PFSK-1 (cell line): ENCODE measurements around the gene PANK4.

ENCODE experiments used
- FOXP2 ChIP-seq: optimal IDR thresholded peaks from 2 replicates; pipeline ENCODE3; 2011; ENCODE audit warnings: borderline replicate concordance, control low read depth, inconsistent platforms; ENCODE audit not compliant: insufficient read depth; ENCODE audit errors: extremely low read length, extremely low read depth
- POLR2AphosphoS5 ChIP-seq: IDR thresholded peaks from 2 replicates; pipeline ENCODE4 v1.6.1; 2012; ENCODE audit warnings: low read depth, mild to moderate bottlenecking, control low read depth, low read length, moderate library complexity
- SIN3A ChIP-seq: IDR thresholded peaks from 2 replicates; pipeline ENCODE4 v1.6.1; 2012; ENCODE audit warnings: mild to moderate bottlenecking, low read length, moderate library complexity, borderline replicate concordance; ENCODE audit not compliant: insufficient read depth
- TAF1 ChIP-seq: IDR thresholded peaks from 2 replicates; pipeline ENCODE4 v1.6.1; 2012; ENCODE audit warnings: low read length, control low read depth, borderline replicate concordance; ENCODE audit not compliant: insufficient read depth
- TF ChIP-seq, protein P1 (sequence below), 2 experiments: IDR thresholded peaks; 2 replicates each; pipeline versions ENCODE4 v1.6.1 to v1.8.0; 2011 to 2012; ENCODE audit warnings: low read depth in 2 of 2, low read length in 2 of 2, control low read depth in 1 of 2, inconsistent platforms in 1 of 2, mild to moderate bottlenecking in 1 of 2, moderate library complexity in 1 of 2; ENCODE audit not compliant: insufficient read depth in 1 of 2

Gene PANK4

DNA sequence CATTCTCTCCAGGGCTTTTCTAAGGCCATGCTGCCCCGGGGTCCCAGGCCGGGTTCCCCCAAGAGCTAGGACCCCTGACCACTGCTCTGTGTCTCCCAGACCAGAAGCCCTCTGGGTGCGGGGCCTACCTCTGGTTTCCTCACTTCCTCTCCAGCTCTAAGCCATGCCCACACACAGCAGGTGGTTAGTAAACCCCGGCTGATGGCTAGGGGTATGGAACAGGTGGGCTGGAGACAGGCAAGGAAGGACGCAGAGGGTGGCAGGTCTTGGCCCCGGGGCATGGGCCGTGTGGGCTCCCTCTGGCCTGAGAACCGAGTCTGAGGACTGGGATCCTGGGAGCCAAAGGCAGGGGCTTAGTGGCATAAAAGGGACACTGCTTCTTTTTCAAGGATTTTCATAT, 66.2 kb downstream of the PANK4 start:
- no peak for TF ChIP-seq POLR2AphosphoS5
- no peak for TF ChIP-seq TAF1
- TF ChIP-seq SIN3A: no peak
- TF ChIP-seq FOXP2: no peak
- TF ChIP-seq, protein P1, sequence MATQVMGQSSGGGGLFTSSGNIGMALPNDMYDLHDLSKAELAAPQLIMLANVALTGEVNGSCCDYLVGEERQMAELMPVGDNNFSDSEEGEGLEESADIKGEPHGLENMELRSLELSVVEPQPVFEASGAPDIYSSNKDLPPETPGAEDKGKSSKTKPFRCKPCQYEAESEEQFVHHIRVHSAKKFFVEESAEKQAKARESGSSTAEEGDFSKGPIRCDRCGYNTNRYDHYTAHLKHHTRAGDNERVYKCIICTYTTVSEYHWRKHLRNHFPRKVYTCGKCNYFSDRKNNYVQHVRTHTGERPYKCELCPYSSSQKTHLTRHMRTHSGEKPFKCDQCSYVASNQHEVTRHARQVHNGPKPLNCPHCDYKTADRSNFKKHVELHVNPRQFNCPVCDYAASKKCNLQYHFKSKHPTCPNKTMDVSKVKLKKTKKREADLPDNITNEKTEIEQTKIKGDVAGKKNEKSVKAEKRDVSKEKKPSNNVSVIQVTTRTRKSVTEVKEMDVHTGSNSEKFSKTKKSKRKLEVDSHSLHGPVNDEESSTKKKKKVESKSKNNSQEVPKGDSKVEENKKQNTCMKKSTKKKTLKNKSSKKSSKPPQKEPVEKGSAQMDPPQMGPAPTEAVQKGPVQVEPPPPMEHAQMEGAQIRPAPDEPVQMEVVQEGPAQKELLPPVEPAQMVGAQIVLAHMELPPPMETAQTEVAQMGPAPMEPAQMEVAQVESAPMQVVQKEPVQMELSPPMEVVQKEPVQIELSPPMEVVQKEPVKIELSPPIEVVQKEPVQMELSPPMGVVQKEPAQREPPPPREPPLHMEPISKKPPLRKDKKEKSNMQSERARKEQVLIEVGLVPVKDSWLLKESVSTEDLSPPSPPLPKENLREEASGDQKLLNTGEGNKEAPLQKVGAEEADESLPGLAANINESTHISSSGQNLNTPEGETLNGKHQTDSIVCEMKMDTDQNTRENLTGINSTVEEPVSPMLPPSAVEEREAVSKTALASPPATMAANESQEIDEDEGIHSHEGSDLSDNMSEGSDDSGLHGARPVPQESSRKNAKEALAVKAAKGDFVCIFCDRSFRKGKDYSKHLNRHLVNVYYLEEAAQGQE (IDR thresholded peaks at IDR 0.05; ENCODE audit: insufficient read depth in 1 of 2, low read depth in 2 of 2, low read length in 2 of 2): no peak

DNA sequence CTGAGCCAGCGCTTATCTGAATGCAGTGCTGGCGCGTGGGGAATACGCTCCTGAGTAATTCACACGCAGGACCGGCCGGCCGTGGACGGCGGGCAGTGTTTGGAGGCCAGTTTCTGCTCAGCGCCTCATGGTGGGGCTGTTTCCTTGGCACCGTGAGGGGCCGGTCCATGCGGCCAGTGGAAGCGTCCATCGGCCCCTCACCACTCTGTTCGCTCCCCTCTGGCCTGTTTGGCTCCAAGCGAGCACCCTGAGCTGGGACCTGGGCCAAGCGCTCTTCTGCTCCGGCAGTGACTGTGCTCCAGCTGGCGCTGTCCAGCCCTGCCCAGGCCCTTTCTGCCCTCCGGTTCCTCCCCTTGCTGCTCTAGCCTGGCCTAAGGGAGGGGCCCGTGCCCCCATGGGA, 66.6 kb downstream of the PANK4 start:
- TF ChIP-seq POLR2AphosphoS5 (no peak), SIN3A (no peak), TAF1 (no peak), FOXP2 (no peak)
- TF ChIP-seq, protein P1 (IDR thresholded peaks at IDR 0.05; ENCODE audit: insufficient read depth in 1 of 2, low read depth in 2 of 2, low read length in 2 of 2): peak; percentile 74 to 83

DNA sequence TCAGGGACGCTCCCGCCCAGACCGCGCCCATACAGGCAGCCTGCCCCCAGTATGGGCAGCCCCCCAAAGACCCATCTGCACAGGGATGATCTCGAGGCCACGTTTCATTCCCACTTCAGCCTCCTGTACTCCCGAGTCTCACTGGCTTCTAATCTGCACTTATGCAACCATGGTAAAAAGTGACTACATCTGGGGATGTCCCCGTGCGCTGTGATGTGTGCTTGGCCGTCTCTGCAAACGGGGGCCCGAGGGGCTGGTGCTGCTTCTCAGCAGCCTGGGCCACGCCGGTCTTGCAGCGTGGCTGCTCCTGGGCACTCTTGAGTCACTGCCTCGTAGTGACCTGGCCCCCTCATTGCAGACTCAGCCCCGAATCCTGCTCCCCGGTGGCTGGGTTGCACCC, 67.7 kb downstream of the PANK4 start:
- TF ChIP-seq, protein P1 (IDR thresholded peaks at IDR 0.05; ENCODE audit: insufficient read depth in 1 of 2, low read depth in 2 of 2, low read length in 2 of 2): no peak
- TF ChIP-seq TAF1: no peak
- TF ChIP-seq SIN3A: no peak
- TF ChIP-seq POLR2AphosphoS5: no peak
- TF ChIP-seq FOXP2: no peak
